IPS-18a (cell line): ENCODE results near the gene CYP27C1.
"Not testable (repeated sequence)": the region's sequence is repeated elsewhere in the genome, so short reads cannot be mapped to it uniquely, and the experiment has no call there.

Source experiments
- H3K27ac ChIP-seq: one replicate; pipeline ENCODE4 v1.5.1; 2013; ENCODE audit warnings: low read length
- H3K27me3 ChIP-seq: one replicate; pipeline ENCODE4 v1.6.1; 2013; ENCODE audit warnings: mild to moderate bottlenecking, low read length; ENCODE audit not compliant: control insufficient read depth, insufficient read depth
- H3K36me3 ChIP-seq: one replicate; pipeline ENCODE4 v1.6.1; 2013; ENCODE audit warnings: low read depth, low read length; ENCODE audit not compliant: control insufficient read depth
- H3K4me1 ChIP-seq: one replicate; pipeline ENCODE4 v1.6.1; 2013; ENCODE audit warnings: low read depth, low read length; ENCODE audit not compliant: control insufficient read depth
- H3K4me3 ChIP-seq: one replicate; pipeline ENCODE4 v1.5.1; 2013; ENCODE audit warnings: low read length
- H3K9ac ChIP-seq: one replicate; pipeline ENCODE4 v1.6.1; 2013; ENCODE audit warnings: mild to moderate bottlenecking, low read length, moderate library complexity
- H3K9me3 ChIP-seq: one replicate; pipeline ENCODE4 v1.6.1; 2013; ENCODE audit warnings: low read depth, low read length; ENCODE audit not compliant: control insufficient read depth

Gene CYP27C1

GRCh38 chr2:127220768-127221527 is 849 bp upstream of the CYP27C1 start:
- H3K27ac ChIP-seq, result no peak overlapping the region
- H3K9ac ChIP-seq, result peak overlapping the region; percentile 59
- H3K36me3 ChIP-seq, result no peaks in the 10 kb centered on the region
- H3K4me3 ChIP-seq, result peak overlapping the region; percentile 83
- peaks cover 10% of the 10 kb centered on the region for H3K4me1 ChIP-seq
- H3K9me3 ChIP-seq, result no peaks in the 10 kb centered on the region
- H3K27me3 ChIP-seq, result peaks cover 34% of the 10 kb centered on the region

GRCh38 chr2:127219171-127220070 is 678 bp downstream of the CYP27C1 start:
- Histone ChIP-seq H3K4me1 (peaks cover 10% of the 10 kb centered on the region), H3K4me3 (peak overlapping the region; percentile 83), H3K9ac (peak overlapping the region; percentile 34), H3K36me3 (no peaks in the 10 kb centered on the region), H3K9me3 (no peaks in the 10 kb centered on the region), H3K27ac (no peak overlapping the region), H3K27me3 (peaks cover 34% of the 10 kb centered on the region)

GRCh38 chr2:127218812-127219170 is 1.3 kb downstream of the CYP27C1 start:
- H3K9me3 ChIP-seq, result no peaks in the 10 kb centered on the region
- no peaks in the 10 kb centered on the region for H3K36me3 ChIP-seq
- peaks cover 34% of the 10 kb centered on the region for H3K27me3 ChIP-seq
- peak overlapping the region; percentile 34 for H3K9ac ChIP-seq
- no peak overlapping the region for H3K27ac ChIP-seq
- H3K4me3 ChIP-seq, result peak overlapping the region; percentile 83
- H3K4me1 ChIP-seq, result peaks cover 10% of the 10 kb centered on the region

DNA sequence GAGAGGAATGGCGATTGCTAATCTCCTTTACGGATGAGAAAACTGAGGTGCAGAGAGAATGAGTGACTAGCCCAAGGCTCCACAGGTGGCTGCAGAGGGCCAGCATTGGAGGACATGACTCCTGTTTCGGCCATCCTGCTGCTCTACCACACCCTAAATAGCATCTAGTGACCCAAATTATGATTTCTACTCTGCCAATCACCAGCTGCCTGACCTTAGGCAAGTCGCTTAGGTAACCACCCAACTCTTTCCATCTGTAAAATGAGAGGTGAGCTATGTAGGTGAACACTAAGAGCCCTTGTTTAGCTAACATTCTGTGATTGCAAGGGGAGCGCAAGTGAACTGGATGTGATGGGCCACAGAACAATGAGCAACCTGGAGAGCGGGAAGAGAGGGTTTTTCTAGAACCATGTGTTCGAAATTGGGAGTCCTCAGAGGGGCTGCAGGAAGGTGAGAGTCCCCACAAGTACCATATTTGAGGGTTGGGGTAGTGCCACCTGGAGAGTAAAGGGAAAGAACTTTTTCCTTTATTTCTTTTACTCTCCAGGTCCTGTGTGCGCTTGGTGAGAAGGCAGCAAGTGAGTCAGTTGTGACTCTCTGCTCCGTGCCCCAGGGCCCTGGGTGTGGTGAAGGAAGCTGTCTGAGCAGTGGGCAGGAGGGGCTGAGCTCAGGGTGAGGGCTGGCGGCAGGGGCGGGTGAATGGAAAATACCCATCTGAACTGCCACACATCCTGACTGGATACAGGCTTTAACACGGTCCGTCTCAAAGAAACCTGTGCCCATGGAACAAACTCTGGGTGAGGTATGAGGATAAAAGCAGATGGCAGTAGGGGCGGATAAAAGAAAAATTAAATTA is 2.4 kb downstream of the CYP27C1 start:
- Histone ChIP-seq H3K9me3 (no peaks in the 10 kb centered on the region), H3K27ac (no peak overlapping the region), H3K36me3 (no peaks in the 10 kb centered on the region), H3K4me3 (peak overlapping the region; percentile 83), H3K27me3 (peaks cover 34% of the 10 kb centered on the region), H3K4me1 (peaks cover 10% of the 10 kb centered on the region), H3K9ac (no peak overlapping the region)

GRCh38 chr2:127216593-127216992 is 3.5 kb downstream of the CYP27C1 start:
- Histone ChIP-seq H3K4me3 (no peak overlapping the region), H3K9ac (no peak overlapping the region), H3K27me3 (peaks cover 34% of the 10 kb centered on the region), H3K36me3 (no peaks in the 10 kb centered on the region), H3K9me3 (no peaks in the 10 kb centered on the region), H3K4me1 (peaks cover 10% of the 10 kb centered on the region), H3K27ac (no peak overlapping the region)

DNA sequence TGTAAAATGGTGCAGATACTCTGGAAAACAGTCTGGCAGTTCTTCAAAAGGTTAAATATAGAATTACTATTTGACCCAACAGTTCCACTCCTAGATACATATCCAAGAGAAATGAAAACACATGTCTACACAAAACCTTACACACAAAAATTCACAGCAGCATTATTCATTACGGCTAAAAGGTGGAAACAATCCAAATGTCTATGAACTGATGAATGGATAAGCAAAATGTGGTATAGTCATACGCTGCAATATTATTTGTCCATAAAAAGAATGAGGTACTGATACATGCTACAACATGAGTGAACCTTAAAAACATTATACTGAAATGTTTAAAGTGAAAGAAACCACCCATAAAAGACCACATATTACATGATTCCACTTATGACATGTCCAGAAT is 4.0 kb downstream of the CYP27C1 start:
- no peak overlapping the region for H3K27ac ChIP-seq
- no peak overlapping the region for H3K4me3 ChIP-seq
- H3K36me3 ChIP-seq, result no peaks in the 10 kb centered on the region
- no peaks in the 10 kb centered on the region for H3K9me3 ChIP-seq
- peaks cover 34% of the 10 kb centered on the region for H3K27me3 ChIP-seq
- no peak overlapping the region for H3K9ac ChIP-seq
- peaks cover 10% of the 10 kb centered on the region for H3K4me1 ChIP-seq

DNA sequence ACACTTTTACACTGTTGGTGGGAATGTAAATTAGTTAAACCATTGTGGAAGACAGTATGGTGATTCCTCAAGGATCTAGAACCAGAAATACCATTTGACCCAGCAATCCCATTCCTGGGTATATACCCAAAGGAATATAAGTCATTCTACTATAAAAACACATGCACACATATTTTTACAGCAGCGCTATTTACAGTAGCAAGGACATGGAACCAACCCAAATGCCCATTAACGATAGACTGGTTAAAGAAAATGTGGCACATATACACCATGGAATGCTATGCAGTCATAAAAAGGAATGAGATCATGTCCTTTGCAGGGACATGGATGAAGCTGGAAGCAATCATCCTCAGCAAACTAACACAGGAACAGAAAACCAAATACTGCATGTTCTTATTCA is 5.9 kb downstream of the CYP27C1 start:
- not testable (repeated sequence) for H3K27ac ChIP-seq, H3K4me1 ChIP-seq, H3K9ac ChIP-seq, H3K36me3 ChIP-seq, H3K4me3 ChIP-seq, H3K9me3 ChIP-seq
- peaks cover 28% of the 10 kb centered on the region for H3K27me3 ChIP-seq

GRCh38 chr2:127208313-127208712 is 11.8 kb downstream of the CYP27C1 start:
- H3K4me1 ChIP-seq, result peaks cover 21% of the 10 kb centered on the region
- no peaks in the 10 kb centered on the region for H3K36me3 ChIP-seq
- H3K27ac ChIP-seq, result no peak overlapping the region
- H3K27me3 ChIP-seq, result no peaks in the 10 kb centered on the region
- H3K4me3 ChIP-seq, result no peak overlapping the region
- no peaks in the 10 kb centered on the region for H3K9me3 ChIP-seq
- H3K9ac ChIP-seq, result no peak overlapping the region

- H3K27ac ChIP-seq, result no peak overlapping the region
- H3K27me3 ChIP-seq, result no peaks in the 10 kb centered on the region
- no peaks in the 10 kb centered on the region for H3K9me3 ChIP-seq
- no peaks in the 10 kb centered on the region for H3K36me3 ChIP-seq
- no peak overlapping the region for H3K4me3 ChIP-seq
- H3K4me1 ChIP-seq, result peaks cover 21% of the 10 kb centered on the region
- no peak overlapping the region for H3K9ac ChIP-seq
Measured at GRCh38 chr2:127205218-127206125, 14.6 kb downstream of the CYP27C1 start.

- H3K9ac ChIP-seq, result no peak overlapping the region
- H3K36me3 ChIP-seq, result no peaks in the 10 kb centered on the region
- no peak overlapping the region for H3K27ac ChIP-seq
- H3K4me3 ChIP-seq, result no peak overlapping the region
- peaks cover 10% of the 10 kb centered on the region for H3K4me1 ChIP-seq
- H3K27me3 ChIP-seq, result no peaks in the 10 kb centered on the region
- H3K9me3 ChIP-seq, result no peaks in the 10 kb centered on the region
Measured at GRCh38 chr2:127201452-127201851, 18.6 kb downstream of the CYP27C1 start.
